GM19035 (cell line): Measurements from ENCODE around the gene GZF1.
A peak's percentile ranks its signal among the peaks of the same experiment; 100 is the strongest.
"Not testable (repeated sequence)": the region's sequence is repeated elsewhere in the genome, so short reads cannot be mapped to it uniquely, and the experiment has no call there.

ENCODE experiments used
- ATAC-seq: cut with Tn5 transposase; IDR thresholded peaks from one replicate; pipeline ENCODE4 v1.9.1; 2021; ENCODE audit not compliant: unreplicated experiment

Gene GZF1

GRCh38 chr20:23344336-23344735 lies 17.6 kb upstream of the GZF1 start:
- ATAC-seq: no peak

- ATAC-seq: no peak
Measured at GRCh38 chr20:23346002-23346401, 16.0 kb upstream of the GZF1 start.

- no peak for ATAC-seq
Measured at GRCh38 chr20:23347791-23348190, 14.2 kb upstream of the GZF1 start.

GRCh38 chr20:23348510-23348909 lies 13.5 kb upstream of the GZF1 start:
- ATAC-seq: not testable (repeated sequence)

GRCh38 chr20:23349338-23350195 lies 12.4 kb upstream of the GZF1 start:
- peak; percentile 33 for ATAC-seq

- peak; percentile 81 for ATAC-seq
Measured at GRCh38 chr20:23350196-23350903, 11.6 kb upstream of the GZF1 start, which contains the start of gene NXT1. Gene NXT1, plus strand, starts transcription at chr20:23350791. Its CDS starts 3,251 bp downstream, at chr20:23354042.

GRCh38 chr20:23350904-23351838 lies 10.8 kb upstream of the GZF1 start:
- peak; percentile 25 for ATAC-seq

- no peak for ATAC-seq
Measured at GRCh38 chr20:23356203-23356602, 5.8 kb upstream of the GZF1 start.

GRCh38 chr20:23357767-23358562 lies 4.0 kb upstream of the GZF1 start:
- ATAC-seq: peak; percentile 71

- ATAC-seq: no peak
Measured at GRCh38 chr20:23358563-23358906, 3.4 kb upstream of the GZF1 start.

- ATAC-seq: no peak
Measured at GRCh38 chr20:23358923-23359593, 2.9 kb upstream of the GZF1 start.

GRCh38 chr20:23360531-23360930 lies 1.5 kb upstream of the GZF1 start:
- no peak for ATAC-seq

- ATAC-seq: no peak
Measured at GRCh38 chr20:23361119-23361475, 885 bp upstream of the GZF1 start.

- ATAC-seq: peak; percentile 11
Measured at GRCh38 chr20:23362392-23363256, 642 bp downstream of the GZF1 start.

- no peak for ATAC-seq
Measured at GRCh38 chr20:23363257-23363649, 1.3 kb downstream of the GZF1 start.

- no peak for ATAC-seq
Measured at GRCh38 chr20:23365390-23366165, 3.6 kb downstream of the GZF1 start.

- no peak for ATAC-seq
Measured at GRCh38 chr20:23366384-23366783, 4.4 kb downstream of the GZF1 start.

- ATAC-seq: no peak
Measured at GRCh38 chr20:23367770-23368169, 5.8 kb downstream of the GZF1 start.
